GM10248 (cell line): ENCODE results near the gene RPS6KL1.

ENCODE experiments used
- CTCF ChIA-PET: fragments of 300-600 bp; sonication (Branson Sonifier 250); formaldehyde crosslinking; extraction: SDS; loops from one replicate; lab custom pipeline; 2021; ENCODE audit warnings: antibody characterized with exemption; lab: Yijun Ruan, JAX
- POLR2A ChIA-PET: fragments of 350-650 bp; sonication (Branson Sonifier 250); formaldehyde crosslinking; extraction: SDS; loops from one replicate; lab custom pipeline; 2020; ENCODE audit warnings: antibody characterized with exemption; lab: Yijun Ruan, JAX
- DNase-seq: peaks from one replicate; pipeline ENCODE4 v3.0.0; 2012; ENCODE audit errors: extremely low spot score
- TF ChIP-seq, protein P1 (sequence below): IDR thresholded peaks from 2 replicates; pipeline ENCODE4 v1.5.1; 2012; ENCODE audit warnings: mild to moderate bottlenecking, low read depth; ENCODE audit errors: extremely low read depth, missing control alignments, control extremely low read depth

The RPS6KL1 gene

DNA sequence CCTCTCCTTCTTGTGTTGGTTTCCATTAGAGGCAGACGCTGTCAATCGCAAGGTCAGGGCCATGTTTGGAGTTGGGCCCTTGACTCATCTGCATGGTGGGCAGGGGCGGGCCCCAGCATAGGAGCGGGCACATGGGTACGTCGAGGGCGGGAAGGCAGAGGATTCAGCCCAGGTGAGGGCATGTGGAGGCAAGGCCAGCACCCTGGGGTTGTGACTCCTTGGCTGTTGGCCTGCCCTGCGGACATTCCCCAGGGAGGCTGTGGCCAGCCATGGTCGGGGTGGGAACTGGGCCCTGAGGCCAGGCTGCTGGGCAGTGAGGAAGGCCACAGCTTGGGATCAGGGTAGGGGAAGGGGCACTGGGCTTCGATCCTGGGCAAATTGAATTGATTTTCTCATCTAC lies 10.3 kb downstream of the RPS6KL1 start:
- TF ChIP-seq, protein P1, sequence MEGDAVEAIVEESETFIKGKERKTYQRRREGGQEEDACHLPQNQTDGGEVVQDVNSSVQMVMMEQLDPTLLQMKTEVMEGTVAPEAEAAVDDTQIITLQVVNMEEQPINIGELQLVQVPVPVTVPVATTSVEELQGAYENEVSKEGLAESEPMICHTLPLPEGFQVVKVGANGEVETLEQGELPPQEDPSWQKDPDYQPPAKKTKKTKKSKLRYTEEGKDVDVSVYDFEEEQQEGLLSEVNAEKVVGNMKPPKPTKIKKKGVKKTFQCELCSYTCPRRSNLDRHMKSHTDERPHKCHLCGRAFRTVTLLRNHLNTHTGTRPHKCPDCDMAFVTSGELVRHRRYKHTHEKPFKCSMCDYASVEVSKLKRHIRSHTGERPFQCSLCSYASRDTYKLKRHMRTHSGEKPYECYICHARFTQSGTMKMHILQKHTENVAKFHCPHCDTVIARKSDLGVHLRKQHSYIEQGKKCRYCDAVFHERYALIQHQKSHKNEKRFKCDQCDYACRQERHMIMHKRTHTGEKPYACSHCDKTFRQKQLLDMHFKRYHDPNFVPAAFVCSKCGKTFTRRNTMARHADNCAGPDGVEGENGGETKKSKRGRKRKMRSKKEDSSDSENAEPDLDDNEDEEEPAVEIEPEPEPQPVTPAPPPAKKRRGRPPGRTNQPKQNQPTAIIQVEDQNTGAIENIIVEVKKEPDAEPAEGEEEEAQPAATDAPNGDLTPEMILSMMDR, result no peak
- POLR2A ChIA-PET, result no interaction called here
- no peak for DNase-seq
- CTCF ChIA-PET, result interaction anchor here (0.8 to 17.5 kb wide), 3 partner anchors 8 to 56 kb away, joined by 3 to 542 read pairs (median 4); no protein-coding TSS in a partner anchor

DNA sequence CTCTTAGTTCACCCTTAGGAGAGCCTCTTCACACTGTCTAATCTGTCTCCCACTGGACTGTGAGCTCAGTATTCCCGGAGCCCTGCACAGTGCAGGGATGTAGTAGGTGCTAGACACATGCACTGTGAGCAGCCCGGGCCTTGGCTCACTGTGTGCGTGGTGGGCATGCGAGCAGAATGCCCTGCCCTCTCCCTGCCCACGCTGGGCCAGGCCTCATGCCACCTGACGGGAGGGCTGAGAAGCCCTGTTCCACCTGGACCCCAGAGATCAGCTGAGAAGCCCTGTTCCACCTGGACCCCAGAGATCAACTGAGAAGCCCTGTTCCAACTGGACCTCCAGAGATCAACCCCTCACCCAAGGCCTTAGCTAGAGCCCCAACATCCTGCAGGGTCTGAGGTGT lies 10.9 kb downstream of the RPS6KL1 start:
- CTCF ChIA-PET, result interaction anchor here (1.6 to 17.5 kb wide), 3 partner anchors 18 to 176 kb away, joined by 4 to 542 read pairs (median 11); no protein-coding TSS in a partner anchor
- TF ChIP-seq, protein P1, result no peak
- DNase-seq, result no peak
- POLR2A ChIA-PET, result no interaction called here

DNA sequence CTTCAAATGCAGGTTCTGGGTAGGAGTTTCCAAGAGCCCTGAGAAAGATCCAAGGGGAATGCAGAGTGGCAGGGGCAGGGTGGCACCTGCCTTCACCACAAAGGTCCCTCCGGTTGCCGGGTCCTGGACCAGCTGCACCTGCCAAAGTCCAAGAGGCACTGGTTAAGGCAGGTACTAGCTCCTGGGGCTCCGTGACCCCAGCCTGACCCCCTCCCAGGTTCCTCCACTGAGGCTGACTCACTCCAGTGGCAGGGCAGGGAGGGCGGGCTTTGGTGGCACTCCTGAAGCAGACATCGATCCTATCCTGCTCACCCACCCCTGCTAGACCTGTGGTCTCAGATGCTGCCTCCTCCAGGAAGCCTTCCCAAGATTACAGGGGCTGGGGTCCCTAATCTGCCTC lies 11.4 kb downstream of the RPS6KL1 start:
- no peak for DNase-seq
- ChIA-PET CTCF (interaction anchor here (1.6 to 17.5 kb wide), 3 partner anchors 18 to 177 kb away, joined by 4 to 542 read pairs (median 11); no protein-coding TSS in a partner anchor), POLR2A (no interaction called here)
- TF ChIP-seq, protein P1, result no peak

DNA sequence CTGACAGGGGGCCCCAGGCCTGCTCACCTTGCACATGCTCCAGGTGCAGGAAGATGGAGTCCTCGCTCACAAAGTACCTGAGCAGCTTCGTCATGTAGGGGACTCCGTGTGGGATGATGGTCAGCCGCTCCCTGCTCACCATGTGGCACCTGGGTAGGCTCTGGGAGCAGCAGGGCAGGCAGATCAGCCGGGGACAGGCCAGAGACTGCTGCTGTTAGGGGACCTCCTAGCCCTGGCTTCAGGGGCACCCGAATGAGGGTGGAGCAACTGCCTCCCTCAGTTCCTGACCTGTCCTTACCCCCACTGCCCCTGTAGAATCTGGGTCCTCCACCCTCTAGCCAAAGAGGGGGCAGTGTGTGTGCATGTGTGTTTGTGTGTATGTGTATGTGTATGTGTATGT lies 11.8 kb downstream of the RPS6KL1 start:
- ChIA-PET CTCF (interaction anchor here (2.1 to 17.5 kb wide), 2 partner anchors 55 to 177 kb away, joined by 11 to 542 read pairs; no protein-coding TSS in a partner anchor), POLR2A (no interaction called here)
- DNase-seq, result no peak
- TF ChIP-seq, protein P1, result no peak

DNA sequence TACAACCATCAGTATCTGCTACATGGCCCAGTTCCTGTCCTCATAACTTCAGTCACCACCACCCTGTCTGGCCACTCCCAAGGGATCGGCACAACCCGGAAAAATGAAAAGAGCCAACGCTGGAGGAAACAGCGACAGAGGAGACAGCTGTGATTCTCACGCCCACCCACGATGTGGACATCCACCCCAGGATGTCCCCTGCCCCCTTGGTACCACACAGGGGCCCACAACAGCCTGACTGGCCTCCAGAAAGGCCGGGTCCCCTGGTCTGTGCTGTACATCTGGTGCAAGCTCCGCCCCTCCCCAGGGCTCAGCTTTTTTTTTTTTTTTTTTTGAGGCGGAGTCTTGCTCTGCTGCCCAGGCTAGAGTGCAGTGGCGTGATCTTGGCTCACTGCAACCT lies 12.5 kb downstream of the RPS6KL1 start:
- TF ChIP-seq, protein P1, result no peak

DNA sequence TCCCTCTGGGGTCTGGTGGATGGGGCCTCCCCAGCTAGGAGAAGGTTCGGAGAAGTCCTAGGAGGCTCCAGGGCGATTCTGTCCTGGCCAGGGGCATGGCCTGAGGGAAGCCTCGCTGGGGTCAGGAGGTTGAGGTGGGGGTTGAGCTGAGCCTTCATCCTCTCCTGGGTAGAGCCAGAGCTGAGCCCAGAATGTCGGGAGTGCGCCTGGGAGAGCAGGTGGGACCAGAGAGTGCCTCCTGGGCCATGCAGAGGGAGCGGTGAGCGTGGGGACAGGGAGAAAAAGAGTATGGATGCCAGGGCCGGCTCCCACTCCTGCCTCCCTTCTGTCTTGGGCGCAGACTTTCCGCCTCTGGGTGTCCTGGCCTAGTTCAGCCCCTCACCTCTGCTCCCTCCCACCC lies 13.1 kb downstream of the RPS6KL1 start:
- TF ChIP-seq, protein P1, result no peak
- ChIA-PET POLR2A (no interaction called here), CTCF (interaction anchor here (17.5 kb wide), 1 partner anchor 53 kb away, joined by 542 read pairs; no protein-coding TSS in a partner anchor)
- DNase-seq, result no peak

More for the DNA sequence above, 12.5 kb downstream of the RPS6KL1 start:
- ChIA-PET CTCF (interaction anchor here (2.1 to 17.5 kb wide), 2 partner anchors 54 to 178 kb away, joined by 11 to 542 read pairs; no protein-coding TSS in a partner anchor), POLR2A (interaction anchor here (0.6 kb wide), 1 partner anchor 24 kb away, joined by 3 read pairs; no protein-coding TSS in a partner anchor)
- DNase-seq, result no peak
